GM12874 (cell line): ENCODE results near the gene CELF4.

Source experiments
- CTCF ChIP-seq: IDR thresholded peaks from 2 replicates; pipeline ENCODE4 v1.5.1; 2011; ENCODE audit warnings: low read depth, mild to moderate bottlenecking, control low read depth, low read length, moderate library complexity; ENCODE audit not compliant: insufficient read depth

CELF4 gene

DNA sequence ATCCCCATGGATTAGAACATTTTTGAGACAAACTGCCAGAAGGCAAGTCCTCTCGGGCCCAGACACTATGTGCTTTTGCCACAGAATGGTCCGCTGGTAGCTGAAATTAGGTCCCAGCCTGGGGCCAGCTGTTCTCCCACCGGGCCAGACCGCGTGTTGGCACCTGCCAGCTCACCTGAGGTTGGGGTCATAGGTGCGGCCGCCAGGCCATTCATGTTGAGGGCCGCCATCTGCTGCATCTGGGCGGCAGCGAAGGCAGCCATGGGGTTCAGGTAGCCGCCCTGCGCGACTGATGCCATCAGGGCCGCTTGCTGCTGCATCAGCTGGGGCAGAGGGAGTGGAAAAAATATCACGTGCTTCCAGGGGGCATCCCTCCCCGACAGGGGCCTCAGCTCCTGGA is 292.8 kb downstream of the CELF4 start:
- no peak for TF ChIP-seq CTCF

GRCh38 chr18:37272226-37272625 is 293.4 kb downstream of the CELF4 start:
- no peak for TF ChIP-seq CTCF

GRCh38 chr18:37270666-37271052 is 294.9 kb downstream of the CELF4 start:
- no peak for TF ChIP-seq CTCF

DNA sequence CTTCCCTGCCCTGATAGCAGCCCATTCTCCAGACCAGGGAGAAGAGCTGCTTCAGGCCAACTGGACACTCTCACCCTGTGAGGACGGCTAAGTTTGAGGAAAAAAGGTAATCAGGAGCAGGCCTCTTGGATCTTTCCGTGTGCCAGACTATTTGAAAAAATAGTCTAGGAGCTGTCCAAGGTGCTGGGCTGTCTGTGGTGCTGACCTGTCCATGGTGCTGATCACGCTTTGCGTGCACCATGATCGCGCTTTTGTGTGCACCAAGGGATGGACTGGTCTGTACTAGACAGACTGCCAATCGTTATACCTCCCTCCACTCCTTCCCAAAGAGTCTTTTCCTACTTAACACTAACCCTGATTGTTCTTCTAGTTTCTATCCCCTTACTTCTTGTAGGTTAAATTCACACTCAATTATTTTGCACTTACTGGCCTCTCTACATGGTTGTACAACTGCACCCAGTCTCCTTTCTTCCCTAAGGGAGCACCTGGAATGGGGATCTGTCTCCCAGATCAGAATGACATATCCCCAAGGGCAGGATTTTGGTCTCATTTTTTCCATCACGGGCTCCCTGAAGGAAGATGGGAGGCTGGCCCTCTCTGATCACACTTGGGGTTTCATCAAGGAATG is 295.4 kb downstream of the CELF4 start:
- no peak for TF ChIP-seq CTCF

- peak; percentile 39; the same call in 1 of the 2 replicates for TF ChIP-seq CTCF
Measured at GRCh38 chr18:37266290-37266689, 299.3 kb downstream of the CELF4 start.

GRCh38 chr18:37265382-37265781 is 300.2 kb downstream of the CELF4 start:
- no peak for TF ChIP-seq CTCF

DNA sequence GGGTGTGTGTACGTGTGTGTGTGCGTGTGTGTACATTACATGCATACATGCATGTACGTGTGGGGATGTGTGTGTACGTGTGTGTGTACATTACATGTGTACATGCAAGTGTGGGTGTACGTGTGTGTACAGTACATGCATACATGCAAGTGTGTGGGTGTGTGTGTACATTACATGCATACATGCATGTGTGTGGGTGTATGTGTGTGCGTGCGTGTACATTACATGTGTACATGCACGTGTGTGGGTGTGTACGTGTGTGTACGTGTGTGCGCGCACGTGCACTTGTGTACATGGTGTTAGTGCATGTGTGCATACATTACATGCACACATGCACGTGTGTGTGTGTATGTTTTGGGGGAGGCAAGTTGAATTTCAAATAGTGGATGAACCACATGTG is 300.6 kb downstream of the CELF4 start:
- no peak for TF ChIP-seq CTCF
